Endometrium (tissue), 2 donors: ENCODE measurements around the gene BCKDK.
A peak's percentile ranks its signal among the peaks of the same experiment; 100 is the strongest.

Experiments
- FAIRE-seq: peaks from 2 replicates; lab custom pipeline; 2012; peaks lifted over from hg19 to GRCh38; lab: Jason Lieb, UNC
- donor health status: control.
- donor health status: control.

BCKDK gene

GRCh38 chr16:31080035-31080629 is 28.1 kb upstream of the BCKDK start:
- FAIRE-seq, result no peak

- FAIRE-seq, result no peak
Observed at GRCh38 chr16:31080756-31081419, 27.3 kb upstream of the BCKDK start.

- no peak for FAIRE-seq
Observed at GRCh38 chr16:31081428-31082351, 26.5 kb upstream of the BCKDK start.

- FAIRE-seq, result no peak
Observed at GRCh38 chr16:31082368-31083045, 25.7 kb upstream of the BCKDK start.

GRCh38 chr16:31083081-31083480 is 25.1 kb upstream of the BCKDK start:
- no peak for FAIRE-seq

GRCh38 chr16:31083556-31083955 is 24.6 kb upstream of the BCKDK start:
- no peak for FAIRE-seq

- no peak for FAIRE-seq
Observed at GRCh38 chr16:31083981-31084380, 24.2 kb upstream of the BCKDK start.

- FAIRE-seq, result no peak
Observed at GRCh38 chr16:31084584-31085302, 23.4 kb upstream of the BCKDK start.

- FAIRE-seq, result no peak
Observed at GRCh38 chr16:31085411-31085810, 22.8 kb upstream of the BCKDK start.

- no peak for FAIRE-seq
Observed at GRCh38 chr16:31085873-31086628, 22.1 kb upstream of the BCKDK start.

- no peak for FAIRE-seq
Observed at GRCh38 chr16:31086629-31086906, 21.6 kb upstream of the BCKDK start.

GRCh38 chr16:31087481-31087880 is 20.7 kb upstream of the BCKDK start:
- FAIRE-seq, result no peak

- no peak for FAIRE-seq
Observed at GRCh38 chr16:31087971-31088370, 20.2 kb upstream of the BCKDK start.

- FAIRE-seq, result no peak
Observed at GRCh38 chr16:31088459-31089183, 19.6 kb upstream of the BCKDK start, which contains the start of gene PRSS53. TSS of gene PRSS53 (minus strand) at chr16:31088943. CDS start at chr16:31088809, 134 bp downstream.

GRCh38 chr16:31089199-31089598 is 19.0 kb upstream of the BCKDK start:
- FAIRE-seq, result no peak

- FAIRE-seq, result no peak
Observed at GRCh38 chr16:31090540-31090939, 17.6 kb upstream of the BCKDK start.

GRCh38 chr16:31092330-31092729 is 15.9 kb upstream of the BCKDK start:
- no peak for FAIRE-seq

- no peak for FAIRE-seq
Observed at GRCh38 chr16:31093132-31093703, 15.0 kb upstream of the BCKDK start.

GRCh38 chr16:31094088-31094423 is 14.1 kb upstream of the BCKDK start:
- FAIRE-seq, result no peak

GRCh38 chr16:31094424-31095120 is 13.6 kb upstream of the BCKDK start, which contains the start of gene VKORC1:
TSS of gene VKORC1 (minus strand) at chr16:31094797. CDS start at chr16:31094729, 68 bp downstream.
- FAIRE-seq, result peak; percentile 77
